GM23338 (cell line): Measurements from ENCODE around the gene ZNF644. TPM values are rescaled to one million over a fixed set of nuclear protein-coding genes. Genes with fewer than 3 reads are reported as not detected.

Experiments used
- ATAC-seq: fragments of 200-7000 bp; cut with Tn5 transposase; 3 replicates; pipeline ENCODE4 v1.9.1; 2020
- DNase-seq: peaks from one replicate; pipeline ENCODE4 v3.0.0-alpha.2; 2015; ENCODE audit warnings: low spot score
- H2AFZ ChIP-seq: fragments of 200-600 bp; sonication (generic); 2 replicates; pipeline ENCODE4 v1.8.0; 2016; ENCODE audit warnings: antibody characterized with exemption, mild to moderate bottlenecking, moderate library complexity
- H3F3A ChIP-seq: fragments of 200-600 bp; sonication (generic); replicated peaks from 2 replicates; pipeline ENCODE4 v1.8.0; 2017; ENCODE audit warnings: antibody characterized with exemption, mixed run types, low read depth
- H3K27ac ChIP-seq: fragments of 200-600 bp; sonication (generic); 2 replicates; pipeline ENCODE4 v1.6.1; 2016; ENCODE audit warnings: low read depth
- H3K27me3 ChIP-seq: fragments of 200-600 bp; sonication (generic); 2 replicates; pipeline ENCODE4 v1.8.0; 2016; ENCODE audit warnings: mild to moderate bottlenecking, mixed run types, moderate library complexity; ENCODE audit not compliant: insufficient read depth
- H3K36me3 ChIP-seq: fragments of 200-600 bp; sonication (generic); 2 replicates; pipeline ENCODE4 v1.8.0; 2016; ENCODE audit warnings: mild to moderate bottlenecking; ENCODE audit not compliant: insufficient read depth
- H3K4me1 ChIP-seq: fragments of 200-600 bp; sonication (generic); 2 replicates; pipeline ENCODE4 v1.8.0; 2016; ENCODE audit warnings: mild to moderate bottlenecking, moderate library complexity; ENCODE audit not compliant: insufficient read depth
- H3K4me2 ChIP-seq: fragments of 200-600 bp; sonication (generic); 2 replicates; pipeline ENCODE4 v1.7.1; 2017; ENCODE audit warnings: mixed run types
- H3K4me3 ChIP-seq: fragments of 200-600 bp; sonication (generic); 2 replicates; pipeline ENCODE4 v1.6.1; 2016; ENCODE audit warnings: mixed run types
- H3K79me2 ChIP-seq: fragments of 200-600 bp; sonication (generic); replicated peaks from 2 replicates; pipeline ENCODE4 v1.8.0; 2017; ENCODE audit warnings: mild to moderate bottlenecking; ENCODE audit not compliant: insufficient read depth
- H3K9me2 ChIP-seq: fragments of 200-600 bp; sonication (generic); 2 replicates; pipeline ENCODE4 v1.8.0; 2017; ENCODE audit not compliant: insufficient read depth
- H4K20me1 ChIP-seq: fragments of 200-600 bp; sonication (generic); replicated peaks from 2 replicates; pipeline ENCODE4 v1.8.0; 2017; ENCODE audit warnings: mild to moderate bottlenecking; ENCODE audit not compliant: insufficient read depth
- H3K27ac Mint-ChIP-seq: 2 replicates; pipeline ENCODE4 v1.8.0; 2020; ENCODE audit warnings: inconsistent platforms, mild to moderate bottlenecking, moderate library complexity, mixed read lengths
- H3K27me3 Mint-ChIP-seq: 3 replicates; pipeline ENCODE4 v1.8.0; 2022; ENCODE audit warnings: low read depth, mild to moderate bottlenecking, moderate library complexity, mixed read lengths, inconsistent platforms; ENCODE audit not compliant: insufficient read depth, poor library complexity
- H3K36me3 Mint-ChIP-seq: 3 replicates; pipeline ENCODE4 v1.8.0; 2021; ENCODE audit warnings: low read depth, mild to moderate bottlenecking, inconsistent platforms, moderate library complexity, mixed read lengths
- H3K4me1 Mint-ChIP-seq: 3 replicates; pipeline ENCODE4 v1.8.0; 2020; ENCODE audit warnings: mild to moderate bottlenecking, inconsistent platforms, mixed read lengths
- H3K4me3 Mint-ChIP-seq: 3 replicates; pipeline ENCODE4 v1.8.0; 2021; ENCODE audit warnings: moderate library complexity, mild to moderate bottlenecking, inconsistent platforms, mixed read lengths
- H3K9me3 Mint-ChIP-seq: 3 replicates; pipeline ENCODE4 v1.8.0; 2020; ENCODE audit warnings: moderate library complexity, mild to moderate bottlenecking, inconsistent platforms, mixed read lengths
- CREB1 ChIP-seq: fragments of 250-450 bp; sonication (Bioruptor Pico); IDR thresholded peaks from 2 replicates; pipeline ENCODE4 v1.5.0; 2020; ENCODE audit warnings: low read depth, mild to moderate bottlenecking, moderate library complexity
- JUNB ChIP-seq: IDR thresholded peaks from one replicate; pipeline ENCODE4 v1.6.1; 2016; ENCODE audit warnings: antibody characterized with exemption; ENCODE audit not compliant: unreplicated experiment
- NANOG ChIP-seq: IDR thresholded peaks from 2 replicates; pipeline ENCODE4 v1.6.1; 2016; ENCODE audit warnings: antibody characterized with exemption, borderline replicate concordance
- POLR2AphosphoS5 ChIP-seq: IDR thresholded peaks from 2 replicates; pipeline ENCODE4 v1.6.1; 2016; ENCODE audit warnings: antibody characterized with exemption, low read depth
- ZNF114 ChIP-seq: fragments of 250-450 bp; sonication (Bioruptor Pico); IDR thresholded peaks from 2 replicates; pipeline ENCODE4 v1.5.0; 2020; ENCODE audit warnings: mild to moderate bottlenecking, moderate library complexity
- polyA plus RNA-seq: library from polyadenylated mRNA; unstranded; fragments of >200 nt; fragmentation: Nextera tagmentation; extraction: Ambion mirVana; gene quantifications from 2 replicates; pipeline ENCODE4 v1.2.1, GENCODE V29; 2016
- total RNA-seq: library from RNA; depleted of rRNA; stranded (reverse); fragments of >200 nt; shearing (Covaris generic); gene quantifications from 2 replicates; pipeline ENCODE4 v1.2.3, GENCODE V29; 2014
- TF ChIP-seq, protein P1 (sequence below): IDR thresholded peaks from one replicate; pipeline ENCODE4 v1.6.1; 2018; ENCODE audit warnings: antibody characterized with exemption; ENCODE audit not compliant: unreplicated experiment
- TF ChIP-seq, protein P2 (sequence below), 2 experiments: fragments of 200-600 bp in 1 of 2; sonication (generic) in 1 of 2; conservative IDR thresholded peaks; 2 replicates each; pipeline versions ENCODE4 v1.5.1 to v1.6.1; 2016 to 2017; ENCODE audit warnings: antibody characterized with exemption in 2 of 2, low read depth in 2 of 2, mild to moderate bottlenecking in 2 of 2, moderate library complexity in 1 of 2
- TF ChIP-seq, protein P3 (sequence below): IDR thresholded peaks from 2 replicates; pipeline ENCODE4 v1.6.1; 2016; ENCODE audit warnings: antibody characterized with exemption
- TF ChIP-seq, protein P4 (sequence below): fragments of 250-450 bp; sonication (Bioruptor Pico); IDR thresholded peaks from 2 replicates; pipeline ENCODE4 v1.5.0; 2020; ENCODE audit warnings: mild to moderate bottlenecking, moderate library complexity

Gene ZNF644
- total and polyA plus RNA-seq, 2 experiments from 2014 or later = 101 to 103 TPM

DNA sequence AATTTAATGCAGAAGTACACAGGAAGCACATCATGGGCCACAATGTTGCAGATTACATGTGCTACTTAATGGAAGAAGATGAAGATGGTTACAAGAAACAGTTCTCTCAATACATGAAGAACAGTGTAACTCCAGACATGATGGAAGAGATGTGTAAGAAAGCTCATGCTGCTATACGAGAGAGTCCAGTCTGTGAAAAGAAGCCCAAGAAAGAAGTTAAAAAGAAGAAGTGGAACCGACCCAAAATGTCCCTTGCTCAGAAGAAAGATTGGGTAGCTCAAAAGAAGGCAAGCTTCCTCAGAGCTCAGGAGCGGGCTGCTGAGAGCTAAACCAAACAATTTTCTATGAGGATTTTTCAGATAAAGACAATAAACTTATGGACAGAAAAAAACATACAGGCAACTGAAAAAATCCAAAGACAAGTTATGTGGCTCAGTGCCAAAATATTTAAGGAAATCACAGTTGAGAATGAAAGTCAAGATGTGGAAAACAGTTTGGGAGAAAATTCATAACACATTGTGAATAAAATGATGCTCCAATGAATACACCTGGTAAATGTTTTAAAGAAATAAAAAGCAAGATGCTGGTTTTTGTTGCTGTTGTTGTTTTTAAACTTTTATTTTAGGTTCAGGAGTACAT is 2.8 kb upstream of the ZNF644 start (continued):
- TF ChIP-seq, protein P1, sequence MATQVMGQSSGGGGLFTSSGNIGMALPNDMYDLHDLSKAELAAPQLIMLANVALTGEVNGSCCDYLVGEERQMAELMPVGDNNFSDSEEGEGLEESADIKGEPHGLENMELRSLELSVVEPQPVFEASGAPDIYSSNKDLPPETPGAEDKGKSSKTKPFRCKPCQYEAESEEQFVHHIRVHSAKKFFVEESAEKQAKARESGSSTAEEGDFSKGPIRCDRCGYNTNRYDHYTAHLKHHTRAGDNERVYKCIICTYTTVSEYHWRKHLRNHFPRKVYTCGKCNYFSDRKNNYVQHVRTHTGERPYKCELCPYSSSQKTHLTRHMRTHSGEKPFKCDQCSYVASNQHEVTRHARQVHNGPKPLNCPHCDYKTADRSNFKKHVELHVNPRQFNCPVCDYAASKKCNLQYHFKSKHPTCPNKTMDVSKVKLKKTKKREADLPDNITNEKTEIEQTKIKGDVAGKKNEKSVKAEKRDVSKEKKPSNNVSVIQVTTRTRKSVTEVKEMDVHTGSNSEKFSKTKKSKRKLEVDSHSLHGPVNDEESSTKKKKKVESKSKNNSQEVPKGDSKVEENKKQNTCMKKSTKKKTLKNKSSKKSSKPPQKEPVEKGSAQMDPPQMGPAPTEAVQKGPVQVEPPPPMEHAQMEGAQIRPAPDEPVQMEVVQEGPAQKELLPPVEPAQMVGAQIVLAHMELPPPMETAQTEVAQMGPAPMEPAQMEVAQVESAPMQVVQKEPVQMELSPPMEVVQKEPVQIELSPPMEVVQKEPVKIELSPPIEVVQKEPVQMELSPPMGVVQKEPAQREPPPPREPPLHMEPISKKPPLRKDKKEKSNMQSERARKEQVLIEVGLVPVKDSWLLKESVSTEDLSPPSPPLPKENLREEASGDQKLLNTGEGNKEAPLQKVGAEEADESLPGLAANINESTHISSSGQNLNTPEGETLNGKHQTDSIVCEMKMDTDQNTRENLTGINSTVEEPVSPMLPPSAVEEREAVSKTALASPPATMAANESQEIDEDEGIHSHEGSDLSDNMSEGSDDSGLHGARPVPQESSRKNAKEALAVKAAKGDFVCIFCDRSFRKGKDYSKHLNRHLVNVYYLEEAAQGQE = no peak
- TF ChIP-seq ZNF114 (CRISPR knock-in tag) = no peak
- TF ChIP-seq, protein P2, sequence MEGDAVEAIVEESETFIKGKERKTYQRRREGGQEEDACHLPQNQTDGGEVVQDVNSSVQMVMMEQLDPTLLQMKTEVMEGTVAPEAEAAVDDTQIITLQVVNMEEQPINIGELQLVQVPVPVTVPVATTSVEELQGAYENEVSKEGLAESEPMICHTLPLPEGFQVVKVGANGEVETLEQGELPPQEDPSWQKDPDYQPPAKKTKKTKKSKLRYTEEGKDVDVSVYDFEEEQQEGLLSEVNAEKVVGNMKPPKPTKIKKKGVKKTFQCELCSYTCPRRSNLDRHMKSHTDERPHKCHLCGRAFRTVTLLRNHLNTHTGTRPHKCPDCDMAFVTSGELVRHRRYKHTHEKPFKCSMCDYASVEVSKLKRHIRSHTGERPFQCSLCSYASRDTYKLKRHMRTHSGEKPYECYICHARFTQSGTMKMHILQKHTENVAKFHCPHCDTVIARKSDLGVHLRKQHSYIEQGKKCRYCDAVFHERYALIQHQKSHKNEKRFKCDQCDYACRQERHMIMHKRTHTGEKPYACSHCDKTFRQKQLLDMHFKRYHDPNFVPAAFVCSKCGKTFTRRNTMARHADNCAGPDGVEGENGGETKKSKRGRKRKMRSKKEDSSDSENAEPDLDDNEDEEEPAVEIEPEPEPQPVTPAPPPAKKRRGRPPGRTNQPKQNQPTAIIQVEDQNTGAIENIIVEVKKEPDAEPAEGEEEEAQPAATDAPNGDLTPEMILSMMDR (conservative IDR thresholded peaks at IDR 0.05; ENCODE audit: low read depth in 2 of 2) = no peak
- no peak for TF ChIP-seq NANOG
- TF ChIP-seq CREB1 (CRISPR knock-in tag) = no peak
- TF ChIP-seq, protein P3, sequence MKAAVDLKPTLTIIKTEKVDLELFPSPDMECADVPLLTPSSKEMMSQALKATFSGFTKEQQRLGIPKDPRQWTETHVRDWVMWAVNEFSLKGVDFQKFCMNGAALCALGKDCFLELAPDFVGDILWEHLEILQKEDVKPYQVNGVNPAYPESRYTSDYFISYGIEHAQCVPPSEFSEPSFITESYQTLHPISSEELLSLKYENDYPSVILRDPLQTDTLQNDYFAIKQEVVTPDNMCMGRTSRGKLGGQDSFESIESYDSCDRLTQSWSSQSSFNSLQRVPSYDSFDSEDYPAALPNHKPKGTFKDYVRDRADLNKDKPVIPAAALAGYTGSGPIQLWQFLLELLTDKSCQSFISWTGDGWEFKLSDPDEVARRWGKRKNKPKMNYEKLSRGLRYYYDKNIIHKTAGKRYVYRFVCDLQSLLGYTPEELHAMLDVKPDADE = no peak

DNA sequence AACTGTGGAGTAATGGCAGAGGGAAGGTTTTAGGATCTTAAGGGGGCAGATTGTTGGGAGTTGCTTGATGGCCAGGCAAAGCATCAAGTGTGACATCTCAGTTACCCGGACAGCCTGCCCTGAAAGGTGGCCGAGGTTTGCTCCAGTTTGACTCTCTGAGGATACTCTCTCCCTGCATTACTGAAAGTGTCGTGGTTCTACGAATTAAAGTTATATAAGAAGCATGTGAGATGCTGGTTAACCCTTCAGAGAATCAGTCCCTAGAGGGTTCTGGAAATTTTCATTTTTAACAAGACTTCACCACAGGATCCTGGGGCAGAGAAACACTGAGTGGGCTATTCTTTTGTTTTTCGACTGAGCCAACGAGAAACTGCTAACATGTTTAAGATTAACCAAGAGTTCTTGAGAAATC is 689 bp upstream of the ZNF644 start:
- peak overlapping the region; percentile 98 for H3K4me3 Mint-ChIP-seq
- peaks cover 37% of the 10 kb centered on the region for H3K79me2 ChIP-seq
- H3K4me2 ChIP-seq = peak overlapping the region; percentile 75
- peak overlapping the region; percentile 100 for H3K27ac ChIP-seq
- peaks cover 20% of the 10 kb centered on the region for H3K9me3 Mint-ChIP-seq
- peak overlapping the region; percentile 48; the same call in 1 of the 2 replicates for H2AFZ ChIP-seq
- ATAC-seq = no peak; the same call in 2 of the 3 replicates
- no peak for DNase-seq
- peaks cover 22% of the 10 kb centered on the region for H3K27me3 Mint-ChIP-seq
- H3K27me3 ChIP-seq = no peaks in the 10 kb centered on the region
- 0 out of 2 replicates have a peak, but pooled peaks cover 3% of the 10 kb centered on the region for H4K20me1 ChIP-seq
- peak overlapping the region; percentile 71 for H3K4me3 ChIP-seq
- peaks cover 31% of the 10 kb centered on the region for H3K4me1 Mint-ChIP-seq
- H3K27ac Mint-ChIP-seq = peak overlapping the region; percentile 100
- peaks cover 8% of the 10 kb centered on the region; the same call in 1 of the 2 replicates for H3F3A ChIP-seq
- peaks cover 21% of the 10 kb centered on the region for H3K4me1 ChIP-seq
- no peaks in the 10 kb centered on the region for H3K9me2 ChIP-seq
- peaks cover 34% of the 10 kb centered on the region for H3K36me3 Mint-ChIP-seq
- H3K36me3 ChIP-seq = peaks cover 5% of the 10 kb centered on the region; the same call in 1 of the 2 replicates
- TF ChIP-seq JUNB (no peak), ZNF114 (CRISPR knock-in tag) (no peak; the same call in 1 of the 2 replicates), NANOG (no peak), POLR2AphosphoS5 (no peak)
- TF ChIP-seq, protein P4, sequence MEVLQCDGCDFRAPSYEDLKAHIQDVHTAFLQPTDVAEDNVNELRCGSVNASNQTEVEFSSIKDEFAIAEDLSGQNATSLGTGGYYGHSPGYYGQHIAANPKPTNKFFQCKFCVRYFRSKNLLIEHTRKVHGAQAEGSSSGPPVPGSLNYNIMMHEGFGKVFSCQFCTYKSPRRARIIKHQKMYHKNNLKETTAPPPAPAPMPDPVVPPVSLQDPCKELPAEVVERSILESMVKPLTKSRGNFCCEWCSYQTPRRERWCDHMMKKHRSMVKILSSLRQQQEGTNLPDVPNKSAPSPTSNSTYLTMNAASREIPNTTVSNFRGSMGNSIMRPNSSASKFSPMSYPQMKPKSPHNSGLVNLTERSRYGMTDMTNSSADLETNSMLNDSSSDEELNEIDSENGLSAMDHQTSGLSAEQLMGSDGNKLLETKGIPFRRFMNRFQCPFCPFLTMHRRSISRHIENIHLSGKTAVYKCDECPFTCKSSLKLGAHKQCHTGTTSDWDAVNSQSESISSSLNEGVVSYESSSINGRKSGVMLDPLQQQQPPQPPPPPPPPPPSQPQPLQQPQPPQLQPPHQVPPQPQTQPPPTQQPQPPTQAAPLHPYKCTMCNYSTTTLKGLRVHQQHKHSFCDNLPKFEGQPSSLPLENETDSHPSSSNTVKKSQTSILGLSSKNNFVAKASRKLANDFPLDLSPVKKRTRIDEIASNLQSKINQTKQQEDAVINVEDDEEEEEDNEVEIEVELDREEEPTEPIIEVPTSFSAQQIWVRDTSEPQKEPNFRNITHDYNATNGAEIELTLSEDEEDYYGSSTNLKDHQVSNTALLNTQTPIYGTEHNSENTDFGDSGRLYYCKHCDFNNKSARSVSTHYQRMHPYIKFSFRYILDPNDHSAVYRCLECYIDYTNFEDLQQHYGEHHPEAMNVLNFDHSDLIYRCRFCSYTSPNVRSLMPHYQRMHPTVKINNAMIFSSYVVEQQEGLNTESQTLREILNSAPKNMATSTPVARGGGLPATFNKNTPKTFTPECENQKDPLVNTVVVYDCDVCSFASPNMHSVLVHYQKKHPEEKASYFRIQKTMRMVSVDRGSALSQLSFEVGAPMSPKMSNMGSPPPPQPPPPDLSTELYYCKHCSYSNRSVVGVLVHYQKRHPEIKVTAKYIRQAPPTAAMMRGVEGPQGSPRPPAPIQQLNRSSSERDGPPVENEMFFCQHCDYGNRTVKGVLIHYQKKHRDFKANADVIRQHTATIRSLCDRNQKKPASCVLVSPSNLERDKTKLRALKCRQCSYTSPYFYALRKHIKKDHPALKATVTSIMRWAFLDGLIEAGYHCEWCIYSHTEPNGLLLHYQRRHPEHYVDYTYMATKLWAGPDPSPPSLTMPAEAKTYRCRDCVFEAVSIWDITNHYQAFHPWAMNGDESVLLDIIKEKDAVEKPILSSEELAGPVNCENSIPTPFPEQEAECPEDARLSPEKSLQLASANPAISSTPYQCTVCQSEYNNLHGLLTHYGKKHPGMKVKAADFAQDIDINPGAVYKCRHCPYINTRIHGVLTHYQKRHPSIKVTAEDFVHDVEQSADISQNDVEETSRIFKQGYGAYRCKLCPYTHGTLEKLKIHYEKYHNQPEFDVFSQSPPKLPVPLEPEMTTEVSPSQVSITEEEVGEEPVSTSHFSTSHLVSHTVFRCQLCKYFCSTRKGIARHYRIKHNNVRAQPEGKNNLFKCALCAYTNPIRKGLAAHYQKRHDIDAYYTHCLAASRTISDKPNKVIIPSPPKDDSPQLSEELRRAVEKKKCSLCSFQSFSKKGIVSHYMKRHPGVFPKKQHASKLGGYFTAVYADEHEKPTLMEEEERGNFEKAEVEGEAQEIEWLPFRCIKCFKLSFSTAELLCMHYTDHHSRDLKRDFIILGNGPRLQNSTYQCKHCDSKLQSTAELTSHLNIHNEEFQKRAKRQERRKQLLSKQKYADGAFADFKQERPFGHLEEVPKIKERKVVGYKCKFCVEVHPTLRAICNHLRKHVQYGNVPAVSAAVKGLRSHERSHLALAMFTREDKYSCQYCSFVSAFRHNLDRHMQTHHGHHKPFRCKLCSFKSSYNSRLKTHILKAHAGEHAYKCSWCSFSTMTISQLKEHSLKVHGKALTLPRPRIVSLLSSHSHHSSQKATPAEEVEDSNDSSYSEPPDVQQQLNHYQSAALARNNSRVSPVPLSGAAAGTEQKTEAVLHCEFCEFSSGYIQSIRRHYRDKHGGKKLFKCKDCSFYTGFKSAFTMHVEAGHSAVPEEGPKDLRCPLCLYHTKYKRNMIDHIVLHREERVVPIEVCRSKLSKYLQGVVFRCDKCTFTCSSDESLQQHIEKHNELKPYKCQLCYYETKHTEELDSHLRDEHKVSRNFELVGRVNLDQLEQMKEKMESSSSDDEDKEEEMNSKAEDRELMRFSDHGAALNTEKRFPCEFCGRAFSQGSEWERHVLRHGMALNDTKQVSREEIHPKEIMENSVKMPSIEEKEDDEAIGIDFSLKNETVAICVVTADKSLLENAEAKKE (CRISPR knock-in tag) = no peak
